ENCODE results near the gene NFS1.

DNA sequence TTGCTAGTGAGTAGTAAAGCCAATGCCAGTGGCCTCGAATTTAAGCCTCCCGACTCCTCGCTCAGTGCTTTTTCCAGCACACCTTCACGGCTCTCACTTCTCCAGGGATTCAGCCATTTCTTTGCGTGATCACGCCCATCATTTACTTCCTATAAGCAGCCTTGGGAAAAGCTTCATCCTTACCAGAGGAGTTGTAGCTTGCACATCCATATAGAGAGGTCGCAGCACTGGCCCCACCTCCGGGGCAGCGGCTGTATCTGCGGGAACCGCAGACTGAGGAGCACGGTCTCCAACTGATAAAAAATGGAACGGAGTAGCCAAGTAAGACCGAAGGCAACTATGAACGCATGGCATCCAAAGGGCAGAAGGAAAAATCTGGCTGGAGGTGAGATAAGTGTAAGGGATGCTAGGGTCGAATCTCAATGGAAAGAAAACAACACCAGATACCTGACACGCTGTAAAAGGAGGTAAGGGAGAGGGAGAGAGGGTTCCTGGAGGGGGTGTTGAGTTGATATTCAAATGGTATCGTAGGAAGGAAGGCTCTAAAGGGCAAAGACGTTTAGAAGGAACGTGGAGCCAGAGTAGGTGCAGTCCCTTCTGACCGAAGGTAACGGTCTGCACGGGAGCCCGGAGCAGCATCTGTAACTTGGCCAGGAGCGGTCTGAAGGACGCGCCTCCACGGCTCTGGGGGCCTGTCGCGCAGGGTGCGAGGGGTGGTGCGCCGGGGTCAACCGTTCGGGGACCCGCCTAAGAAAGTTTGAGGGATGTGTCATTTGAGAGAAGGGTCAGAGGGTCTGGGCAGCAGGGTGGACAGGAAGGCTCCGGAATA is 640 bp downstream of the NFS1 start:
- TF ChIP-seq, protein P1, sequence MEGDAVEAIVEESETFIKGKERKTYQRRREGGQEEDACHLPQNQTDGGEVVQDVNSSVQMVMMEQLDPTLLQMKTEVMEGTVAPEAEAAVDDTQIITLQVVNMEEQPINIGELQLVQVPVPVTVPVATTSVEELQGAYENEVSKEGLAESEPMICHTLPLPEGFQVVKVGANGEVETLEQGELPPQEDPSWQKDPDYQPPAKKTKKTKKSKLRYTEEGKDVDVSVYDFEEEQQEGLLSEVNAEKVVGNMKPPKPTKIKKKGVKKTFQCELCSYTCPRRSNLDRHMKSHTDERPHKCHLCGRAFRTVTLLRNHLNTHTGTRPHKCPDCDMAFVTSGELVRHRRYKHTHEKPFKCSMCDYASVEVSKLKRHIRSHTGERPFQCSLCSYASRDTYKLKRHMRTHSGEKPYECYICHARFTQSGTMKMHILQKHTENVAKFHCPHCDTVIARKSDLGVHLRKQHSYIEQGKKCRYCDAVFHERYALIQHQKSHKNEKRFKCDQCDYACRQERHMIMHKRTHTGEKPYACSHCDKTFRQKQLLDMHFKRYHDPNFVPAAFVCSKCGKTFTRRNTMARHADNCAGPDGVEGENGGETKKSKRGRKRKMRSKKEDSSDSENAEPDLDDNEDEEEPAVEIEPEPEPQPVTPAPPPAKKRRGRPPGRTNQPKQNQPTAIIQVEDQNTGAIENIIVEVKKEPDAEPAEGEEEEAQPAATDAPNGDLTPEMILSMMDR (IDR thresholded peaks at IDR 0.05), result no peak
- TF ChIP-seq POLR2A (IDR thresholded peaks at IDR 0.05) (no peak), POLR2AphosphoS5 (IDR thresholded peaks at IDR 0.05) (no peak)
